IPS-NIHi11 (cell line): Measurements from ENCODE around the gene CBFB.
"Not testable (repeated sequence)": the region's sequence is repeated elsewhere in the genome, so short reads cannot be mapped to it uniquely, and the experiment has no call there.

Source experiments
- DNase-seq: peaks from one replicate; pipeline ENCODE4 v3.0.0; 2012; ENCODE audit warnings: mixed read lengths, low spot score

CBFB gene

GRCh38 chr16:67041520-67041919 is 12.6 kb downstream of the CBFB start:
- not testable (repeated sequence) for DNase-seq

GRCh38 chr16:67043420-67043819 is 14.5 kb downstream of the CBFB start:
- no peak for DNase-seq

- no peak for DNase-seq
Observed at GRCh38 chr16:67050796-67051195, 21.8 kb downstream of the CBFB start.

- DNase-seq = no peak
Observed at GRCh38 chr16:67052399-67052798, 23.4 kb downstream of the CBFB start.

- DNase-seq = no peak
Observed at GRCh38 chr16:67053767-67054334, 24.9 kb downstream of the CBFB start.

GRCh38 chr16:67054901-67055300 is 26.0 kb downstream of the CBFB start:
- DNase-seq = no peak

GRCh38 chr16:67055712-67056487 is 27.0 kb downstream of the CBFB start:
- DNase-seq = no peak

- no peak for DNase-seq
Observed at GRCh38 chr16:67063008-67063407, 34.1 kb downstream of the CBFB start.

GRCh38 chr16:67068212-67068753 is 39.3 kb downstream of the CBFB start:
- no peak for DNase-seq

GRCh38 chr16:67071476-67072048 is 42.6 kb downstream of the CBFB start:
- no peak for DNase-seq

GRCh38 chr16:67075331-67075730 is 46.4 kb downstream of the CBFB start:
- DNase-seq = no peak

- no peak for DNase-seq
Observed at GRCh38 chr16:67077871-67078270, 48.9 kb downstream of the CBFB start.

- no peak for DNase-seq
Observed at GRCh38 chr16:67082100-67082499, 53.2 kb downstream of the CBFB start.

- no peak for DNase-seq
Observed at GRCh38 chr16:67082891-67083290, 53.9 kb downstream of the CBFB start.

- no peak for DNase-seq
Observed at GRCh38 chr16:67084345-67085028, 55.5 kb downstream of the CBFB start.

- DNase-seq = no peak
Observed at GRCh38 chr16:67086822-67087221, 57.9 kb downstream of the CBFB start.

GRCh38 chr16:67087291-67087690 is 58.3 kb downstream of the CBFB start:
- DNase-seq = no peak

GRCh38 chr16:67087803-67088202 is 58.9 kb downstream of the CBFB start:
- no peak for DNase-seq

- no peak for DNase-seq
Observed at GRCh38 chr16:67088551-67088950, 59.6 kb downstream of the CBFB start.

- no peak for DNase-seq
Observed at GRCh38 chr16:67089101-67089500, 60.2 kb downstream of the CBFB start.

- no peak for DNase-seq
Observed at GRCh38 chr16:67091906-67092566, 63.1 kb downstream of the CBFB start.

GRCh38 chr16:67093098-67093726 is 64.3 kb downstream of the CBFB start:
- DNase-seq = no peak
